B cell (primary cell): ENCODE measurements around the gene GAPT.
"Not testable (repeated sequence)": the region's sequence is repeated elsewhere in the genome, so short reads cannot be mapped to it uniquely, and the experiment has no call there.

Experiments used
- CTCF ChIP-seq: fragments of 200-600 bp; IDR thresholded peaks from one replicate; pipeline ENCODE4 v1.8.0; 2022; ENCODE audit warnings: antibody characterized with exemption, mild to moderate bottlenecking
- EZH2 ChIP-seq: IDR thresholded peaks from 2 replicates; pipeline ENCODE4 v1.6.1; 2012; ENCODE audit warnings: borderline replicate concordance, low read depth, mild to moderate bottlenecking, moderate library complexity, low read length; ENCODE audit not compliant: insufficient read depth, poor library complexity, severe bottlenecking

- TF ChIP-seq CTCF, EZH2: not testable (repeated sequence)
These were observed 50.7 kb downstream of the GAPT start for GRCh38 chr5:58541935-58542334.
